ENCODE data around the gene ZNF511. TPM values are rescaled to one million over a fixed set of nuclear protein-coding genes. Genes with fewer than 3 reads are reported as not detected.
A peak's percentile ranks its signal among the peaks of the same experiment; 100 is the strongest.

ZNF511 gene, protein sequence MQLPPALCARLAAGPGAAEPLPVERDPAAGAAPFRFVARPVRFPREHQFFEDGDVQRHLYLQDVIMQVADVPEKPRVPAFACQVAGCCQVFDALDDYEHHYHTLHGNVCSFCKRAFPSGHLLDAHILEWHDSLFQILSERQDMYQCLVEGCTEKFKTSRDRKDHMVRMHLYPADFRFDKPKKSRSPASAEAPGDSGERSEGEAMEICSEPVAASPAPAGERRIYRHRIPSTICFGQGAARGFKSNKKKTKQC
- 49.0 TPM for total RNA-seq (2021; ENCODE audit: unreplicated experiment)
- polyA plus RNA-seq (2012) = 54.0 and 68.0 TPM in 2 replicates
- Bru-seq, nascent RNA = percentile 55 among the genes with signal in this experiment
- BruChase-seq, experiment 1, labeled RNA remaining after a 6-hour chase = percentile 79 among the genes with signal in this experiment
- percentile 71 among the genes with signal in this experiment for BruChase-seq, experiment 2, labeled RNA remaining after a 2-hour chase
- long read RNA-seq, transcript ZNF511-202 (6 exons, 1,520 nt) = major isoform, 38 of 51 reads
- long read RNA-seq, partial matches to known transcripts = 5 of 51 reads
- long read RNA-seq, other reads (novel, unspliced or antisense) = 7 of 51 reads

DNA sequence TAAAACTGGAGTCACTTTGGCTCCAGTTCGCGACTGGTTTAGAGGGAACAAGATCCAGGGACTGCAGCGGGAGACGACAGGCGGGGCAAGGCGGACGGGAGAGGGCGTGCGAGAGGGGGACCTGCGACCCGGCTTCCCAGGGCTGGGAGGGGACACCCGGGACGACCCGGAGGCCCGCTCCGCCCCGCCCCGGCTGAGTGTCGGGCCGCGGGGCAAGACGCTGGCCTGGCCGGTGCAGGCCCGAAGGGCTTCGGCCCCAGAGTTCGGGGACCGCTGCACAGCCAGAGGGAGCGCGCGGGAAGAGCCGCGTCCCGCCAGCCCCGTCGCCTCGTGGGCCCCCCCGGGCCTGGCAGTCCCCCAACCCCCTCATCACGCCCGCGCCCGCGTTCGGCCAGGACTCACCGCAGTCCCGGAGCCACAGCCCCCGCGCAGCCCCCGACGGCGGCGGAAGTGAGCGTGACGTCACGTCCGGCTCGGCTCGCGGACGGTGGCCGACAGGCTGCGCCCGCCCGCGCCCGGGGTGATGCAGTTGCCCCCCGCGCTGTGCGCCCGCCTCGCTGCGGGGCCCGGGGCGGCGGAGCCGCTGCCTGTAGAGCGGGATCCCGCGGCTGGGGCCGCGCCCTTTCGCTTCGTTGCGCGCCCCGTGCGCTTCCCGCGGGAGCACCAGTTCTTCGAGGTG, at the start of gene ZNF511, which contains the start of gene TUBGCP2:
TSS of gene ZNF511 (plus strand) at position 494 of the 679 bp plus-strand sequence. CDS start at position 524, 30 bp downstream.
TSS of gene TUBGCP2 (minus strand) at position 452 of the 679 bp plus-strand sequence. CDS start 5,931 bp downstream, outside the sequence.
- BruUV-seq (replicated peaks) = no TSS peak
- H3K4me2 ChIP-seq (ENCODE audit: low read length) = peak within 1 kb of the TSS; percentile 82
- no peaks in the 10 kb centered on the region for H3K27me3 ChIP-seq (ENCODE audit: insufficient read depth, low read length)
- peaks cover 0 to 3% of the 10 kb centered on the region in 2 experiments; a peak in 1 of 4 replicates for H3K36me3 ChIP-seq (ENCODE audit: control insufficient read depth in 1 of 2, insufficient read depth in 2 of 2, low read length in 2 of 2)
- peaks cover 2 to 15% of the 10 kb centered on the region in 2 experiments; a peak in 2 of 4 replicates for H3K4me1 ChIP-seq (ENCODE audit: control insufficient read depth in 1 of 2, insufficient read depth in 2 of 2, low read length in 2 of 2)
- no peak for DNase-seq (ENCODE audit: low read depth, low spot score)
- ATAC-seq = peak; percentile 72
- no peaks in the 10 kb centered on the region for H3K9me3 ChIP-seq (ENCODE audit: control insufficient read depth in 1 of 2, insufficient read depth in 1 of 2, low read depth in 1 of 2, low read length in 2 of 2)
- peak within 1 kb of the TSS; percentile 78 to 89 for H3K4me3 ChIP-seq (replicated peaks in 1 of 2; ENCODE audit: low read depth in 1 of 2, low read length in 2 of 2)
- RAD21 ChIA-PET (ENCODE audit: low non-redundant PET in 1 of 2, low total read pairs in 2 of 2, uncharacterized antibody in 2 of 2, unreplicated experiment in 2 of 2) = no interaction called here
- CTCF ChIA-PET = interaction anchor here (1.6 to 1.8 kb wide), 2 partner anchors 21 to 50 kb away, joined by 4 to 5 read pairs; no protein-coding TSS in a partner anchor
- H3K9me2 ChIP-seq (ENCODE audit: insufficient read depth) = no peaks in the 10 kb centered on the region
- POLR2A ChIA-PET = no interaction called here
- peak within 1 kb of the TSS; percentile 86 for H3K27ac ChIP-seq (ENCODE audit: low read depth, low read length)
- H3K9ac ChIP-seq (ENCODE audit: low read length) = peak within 1 kb of the TSS; percentile 88
- no peak within 1 kb of the TSS for H2AFZ ChIP-seq (ENCODE audit: low read depth, low read length, poor library complexity, severe bottlenecking)
- no peaks in the 10 kb centered on the region for H4K20me1 ChIP-seq (ENCODE audit: insufficient read depth)
- TF ChIP-seq EGR1 (IDR thresholded peaks at IDR 0.05; ENCODE audit: low read depth) (no peak), RAD21 (IDR thresholded peaks at IDR 0.05; ENCODE audit: low read depth) (no peak), CBX3 (IDR thresholded peaks at IDR 0.05; ENCODE audit: low read depth) (no peak), ZFX (IDR thresholded peaks at IDR 0.05) (peak; percentile 79), EZH2 (IDR thresholded peaks at IDR 0.05) (no peak), POLR2AphosphoS5 (IDR thresholded peaks at IDR 0.05; ENCODE audit: low read depth, low read length) (peak; percentile 31), SP1 (IDR thresholded peaks at IDR 0.05; ENCODE audit: low read depth) (peak; percentile 40; the same call in 1 of the 2 replicates), ELF1 (IDR thresholded peaks at IDR 0.05; ENCODE audit: borderline replicate concordance, low read depth) (no peak), YY1 (IDR thresholded peaks at IDR 0.05; ENCODE audit: extremely low read depth, insufficient replicate concordance, low read depth, low read length) (no peak), POLR2A (IDR thresholded peaks at IDR 0.05; ENCODE audit: borderline replicate concordance, extremely low read depth, insufficient read depth, insufficient read length) (no peak)
- TF ChIP-seq, protein P1, sequence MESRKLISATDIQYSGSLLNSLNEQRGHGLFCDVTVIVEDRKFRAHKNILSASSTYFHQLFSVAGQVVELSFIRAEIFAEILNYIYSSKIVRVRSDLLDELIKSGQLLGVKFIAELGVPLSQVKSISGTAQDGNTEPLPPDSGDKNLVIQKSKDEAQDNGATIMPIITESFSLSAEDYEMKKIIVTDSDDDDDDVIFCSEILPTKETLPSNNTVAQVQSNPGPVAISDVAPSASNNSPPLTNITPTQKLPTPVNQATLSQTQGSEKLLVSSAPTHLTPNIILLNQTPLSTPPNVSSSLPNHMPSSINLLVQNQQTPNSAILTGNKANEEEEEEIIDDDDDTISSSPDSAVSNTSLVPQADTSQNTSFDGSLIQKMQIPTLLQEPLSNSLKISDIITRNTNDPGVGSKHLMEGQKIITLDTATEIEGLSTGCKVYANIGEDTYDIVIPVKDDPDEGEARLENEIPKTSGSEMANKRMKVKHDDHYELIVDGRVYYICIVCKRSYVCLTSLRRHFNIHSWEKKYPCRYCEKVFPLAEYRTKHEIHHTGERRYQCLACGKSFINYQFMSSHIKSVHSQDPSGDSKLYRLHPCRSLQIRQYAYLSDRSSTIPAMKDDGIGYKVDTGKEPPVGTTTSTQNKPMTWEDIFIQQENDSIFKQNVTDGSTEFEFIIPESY (IDR thresholded peaks at IDR 0.05; ENCODE audit: extremely low read depth, insufficient replicate concordance, low read length) = no peak
- TF ChIP-seq, protein P2, sequence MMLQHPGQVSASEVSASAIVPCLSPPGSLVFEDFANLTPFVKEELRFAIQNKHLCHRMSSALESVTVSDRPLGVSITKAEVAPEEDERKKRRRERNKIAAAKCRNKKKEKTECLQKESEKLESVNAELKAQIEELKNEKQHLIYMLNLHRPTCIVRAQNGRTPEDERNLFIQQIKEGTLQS (IDR thresholded peaks at IDR 0.05) = no peak
- TF ChIP-seq, protein P3, sequence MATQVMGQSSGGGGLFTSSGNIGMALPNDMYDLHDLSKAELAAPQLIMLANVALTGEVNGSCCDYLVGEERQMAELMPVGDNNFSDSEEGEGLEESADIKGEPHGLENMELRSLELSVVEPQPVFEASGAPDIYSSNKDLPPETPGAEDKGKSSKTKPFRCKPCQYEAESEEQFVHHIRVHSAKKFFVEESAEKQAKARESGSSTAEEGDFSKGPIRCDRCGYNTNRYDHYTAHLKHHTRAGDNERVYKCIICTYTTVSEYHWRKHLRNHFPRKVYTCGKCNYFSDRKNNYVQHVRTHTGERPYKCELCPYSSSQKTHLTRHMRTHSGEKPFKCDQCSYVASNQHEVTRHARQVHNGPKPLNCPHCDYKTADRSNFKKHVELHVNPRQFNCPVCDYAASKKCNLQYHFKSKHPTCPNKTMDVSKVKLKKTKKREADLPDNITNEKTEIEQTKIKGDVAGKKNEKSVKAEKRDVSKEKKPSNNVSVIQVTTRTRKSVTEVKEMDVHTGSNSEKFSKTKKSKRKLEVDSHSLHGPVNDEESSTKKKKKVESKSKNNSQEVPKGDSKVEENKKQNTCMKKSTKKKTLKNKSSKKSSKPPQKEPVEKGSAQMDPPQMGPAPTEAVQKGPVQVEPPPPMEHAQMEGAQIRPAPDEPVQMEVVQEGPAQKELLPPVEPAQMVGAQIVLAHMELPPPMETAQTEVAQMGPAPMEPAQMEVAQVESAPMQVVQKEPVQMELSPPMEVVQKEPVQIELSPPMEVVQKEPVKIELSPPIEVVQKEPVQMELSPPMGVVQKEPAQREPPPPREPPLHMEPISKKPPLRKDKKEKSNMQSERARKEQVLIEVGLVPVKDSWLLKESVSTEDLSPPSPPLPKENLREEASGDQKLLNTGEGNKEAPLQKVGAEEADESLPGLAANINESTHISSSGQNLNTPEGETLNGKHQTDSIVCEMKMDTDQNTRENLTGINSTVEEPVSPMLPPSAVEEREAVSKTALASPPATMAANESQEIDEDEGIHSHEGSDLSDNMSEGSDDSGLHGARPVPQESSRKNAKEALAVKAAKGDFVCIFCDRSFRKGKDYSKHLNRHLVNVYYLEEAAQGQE (IDR thresholded peaks at IDR 0.05; ENCODE audit: low read depth) = no peak
- intact Hi-C loops (cut with micrococcal nuclease) = no loop called here
- H3K79me2 ChIP-seq (ENCODE audit: insufficient read depth, low read length) = peaks cover 39% of the 10 kb centered on the region

Measured in HCT116 (cell line).